HCT116 (cell line): ENCODE results near the gene PROSER2. TPM values are rescaled to one million over a fixed set of nuclear protein-coding genes. Genes with fewer than 3 reads are reported as not detected.

Experiments used
- ATAC-seq: fragments of 200-7000 bp; cut with Tn5 transposase; 2 replicates; pipeline ENCODE4 v1.9.1; 2020; ENCODE audit warnings: mild to moderate bottlenecking, moderate library complexity
- BruUV-seq: library from RNA; stranded (reverse); fragments of 400-500 nt; replicated peaks from 2 replicates; lab custom pipeline; 2021; lab: Mats Ljungman, UMichigan
- CTCF ChIA-PET: fragments of 300-600 bp; sonication (Branson Sonifier 250); formaldehyde crosslinking; loops from one replicate; lab custom pipeline; 2021; ENCODE audit warnings: antibody characterized with exemption; lab: Charles Lee
- POLR2A ChIA-PET: fragments of 300-600, 350-600 bp; sonication (Branson Sonifier 250); formaldehyde crosslinking; loops from one replicate; lab custom pipeline; 2021; ENCODE audit warnings: antibody characterized with exemption; lab: Charles Lee
- RAD21 ChIA-PET, 2 experiments: fragments of 300-600 bp; sonication (Branson Sonifier 250); formaldehyde crosslinking; loops; one replicate each; lab custom pipeline; 2023; ENCODE audit warnings: low total read pairs in 2 of 2; ENCODE audit not compliant: uncharacterized antibody in 2 of 2, unreplicated experiment in 2 of 2, low non-redundant PET in 1 of 2; lab: Charles Lee
- DNase-seq: peaks from one replicate; pipeline ENCODE4 v3.0.0-alpha.2; 2010; ENCODE audit warnings: low read depth, low spot score
- H2AFZ ChIP-seq: fragments of 200-600 bp; shearing (Covaris generic), sonication (generic); 2 replicates; pipeline ENCODE4 v1.6.1; 2017; ENCODE audit warnings: low read depth, mixed run types, mixed read lengths, antibody characterized with exemption, low read length; ENCODE audit not compliant: poor library complexity, severe bottlenecking
- H3K27ac ChIP-seq: 2 replicates; pipeline ENCODE4 v1.5.1; 2012; ENCODE audit warnings: low read depth, low read length
- H3K27me3 ChIP-seq: fragments of 200-600 bp; sonication (generic); 2 replicates; pipeline ENCODE4 v1.6.1; 2016; ENCODE audit warnings: mixed run types, low read length, mixed read lengths; ENCODE audit not compliant: insufficient read depth
- H3K36me3 ChIP-seq, 2 experiments: fragments of 200-500 bp in 1 of 2; fragments of 200-600 bp in 1 of 2; sonication (Bioruptor generic) in 1 of 2; sonication (generic) in 1 of 2; 2 replicates each; pipeline versions ENCODE4 v1.5.1 to v1.6.1; 2014 to 2016; ENCODE audit warnings: low read length in 2 of 2, inconsistent platforms in 1 of 2, mixed read lengths in 1 of 2, mixed run types in 1 of 2; ENCODE audit not compliant: insufficient read depth in 2 of 2, control insufficient read depth in 1 of 2
- H3K4me1 ChIP-seq, 2 experiments: fragments of 200-600 bp in 1 of 2; sonication (generic) in 1 of 2; 2 replicates each; pipeline versions ENCODE4 v1.5.1 to v1.6.1; 2012 to 2017; ENCODE audit warnings: low read length in 2 of 2, inconsistent platforms in 1 of 2, mild to moderate bottlenecking in 1 of 2, mixed read lengths in 1 of 2, mixed run types in 1 of 2, moderate library complexity in 1 of 2; ENCODE audit not compliant: insufficient read depth in 2 of 2, control insufficient read depth in 1 of 2
- H3K4me2 ChIP-seq: fragments of 200-600 bp; sonication (generic); 2 replicates; pipeline ENCODE4 v1.6.1; 2017; ENCODE audit warnings: mixed run types, low read length, mixed read lengths
- H3K4me3 ChIP-seq, 2 experiments: fragments of 200-600 bp in 1 of 2; sonication (generic) in 1 of 2; replicated peaks in 1 of 2; 2 replicates each; pipeline ENCODE4 v1.5.1; 2011 to 2016; ENCODE audit warnings: low read length in 2 of 2, control low read depth in 1 of 2, low read depth in 1 of 2, mild to moderate bottlenecking in 1 of 2, mixed read lengths in 1 of 2, mixed run types in 1 of 2
- H3K79me2 ChIP-seq: fragments of 200-600 bp; sonication (generic); 2 replicates; pipeline ENCODE4 v1.6.1; 2017; ENCODE audit warnings: mild to moderate bottlenecking, mixed run types, low read length, moderate library complexity, mixed read lengths; ENCODE audit not compliant: insufficient read depth
- H3K9ac ChIP-seq: fragments of 200-600 bp; sonication (generic); 2 replicates; pipeline ENCODE4 v1.6.1; 2016; ENCODE audit warnings: low read length, mixed read lengths
- H3K9me2 ChIP-seq: fragments of 200-600 bp; sonication (generic), shearing (Covaris generic); 2 replicates; pipeline ENCODE4 v1.6.1; 2017; ENCODE audit warnings: mixed run types, mild to moderate bottlenecking, moderate library complexity; ENCODE audit not compliant: insufficient read depth
- H3K9me3 ChIP-seq, 2 experiments: fragments of 200-500 bp in 1 of 2; fragments of 200-600 bp in 1 of 2; sonication (Bioruptor generic) in 1 of 2; sonication (generic) in 1 of 2; 2 replicates each; pipeline ENCODE4 v1.6.1; 2014 to 2017; ENCODE audit warnings: low read length in 2 of 2, mixed read lengths in 2 of 2, inconsistent platforms in 1 of 2, low read depth in 1 of 2, mild to moderate bottlenecking in 1 of 2, mixed run types in 1 of 2, moderate library complexity in 1 of 2; ENCODE audit not compliant: control insufficient read depth in 1 of 2, insufficient read depth in 1 of 2
- H4K20me1 ChIP-seq: fragments of 200-600 bp; sonication (generic), shearing (Covaris generic); 2 replicates; pipeline ENCODE4 v1.6.1; 2017; ENCODE audit warnings: mixed run types, mild to moderate bottlenecking, moderate library complexity; ENCODE audit not compliant: insufficient read depth
- CBX3 ChIP-seq: IDR thresholded peaks from 2 replicates; pipeline ENCODE4 v1.6.1; 2012; ENCODE audit warnings: low read depth
- EGR1 ChIP-seq: IDR thresholded peaks from 2 replicates; pipeline ENCODE4 v1.6.1; 2012; ENCODE audit warnings: low read depth
- ELF1 ChIP-seq: IDR thresholded peaks from 2 replicates; pipeline ENCODE4 v1.6.1; 2012; ENCODE audit warnings: low read depth, borderline replicate concordance
- EZH2 ChIP-seq: fragments of 200-600 bp; sonication (generic); IDR thresholded peaks from 2 replicates; pipeline ENCODE4 v1.6.1; 2017; ENCODE audit warnings: antibody characterized with exemption, mixed run types
- EZH2phosphoT487 ChIP-seq: fragments of 200-600 bp; IDR thresholded peaks from 2 replicates; pipeline ENCODE4 v1.6.1; 2018; ENCODE audit warnings: antibody characterized with exemption, borderline replicate concordance
- FOSL1 ChIP-seq: IDR thresholded peaks from 2 replicates; pipeline ENCODE4 v1.6.1; 2012; ENCODE audit warnings: low read depth
- JUND ChIP-seq: IDR thresholded peaks from 2 replicates; pipeline ENCODE4 v1.6.1; 2012
- MAX ChIP-seq: IDR thresholded peaks from 2 replicates; pipeline ENCODE4 v1.6.1; 2012
- POLR2A ChIP-seq: IDR thresholded peaks from 2 replicates; pipeline ENCODE4 v1.7.0; 2011; ENCODE audit warnings: borderline replicate concordance; ENCODE audit not compliant: insufficient read depth, insufficient read length; ENCODE audit errors: extremely low read depth
- POLR2AphosphoS5 ChIP-seq: IDR thresholded peaks from 2 replicates; pipeline ENCODE4 v1.6.1; 2011; ENCODE audit warnings: mild to moderate bottlenecking, low read depth, low read length, moderate library complexity
- RAD21 ChIP-seq: IDR thresholded peaks from 2 replicates; pipeline ENCODE4 v1.6.1; 2012; ENCODE audit warnings: low read depth, mild to moderate bottlenecking
- REST ChIP-seq: IDR thresholded peaks from 2 replicates; pipeline ENCODE4 v1.6.1; 2012; ENCODE audit warnings: low read depth
- SIN3A ChIP-seq: IDR thresholded peaks from 2 replicates; pipeline ENCODE4 v1.6.1; 2012; ENCODE audit warnings: low read depth
- SRF ChIP-seq: IDR thresholded peaks from 2 replicates; pipeline ENCODE4 v1.6.1; 2012; ENCODE audit warnings: low read depth
- TCF7L2 ChIP-seq: IDR thresholded peaks from 2 replicates; pipeline ENCODE4 v1.7.0; 2011; ENCODE audit warnings: borderline replicate concordance, inconsistent platforms; ENCODE audit not compliant: insufficient read depth, insufficient read length; ENCODE audit errors: extremely low read depth
- YY1 ChIP-seq: IDR thresholded peaks from 2 replicates; pipeline ENCODE4 v1.6.1; 2011; ENCODE audit warnings: low read length, low read depth, moderate library complexity, mild to moderate bottlenecking; ENCODE audit not compliant: insufficient replicate concordance; ENCODE audit errors: extremely low read depth
- ZNF274 ChIP-seq: fragments of 200-500 bp; sonication (Bioruptor generic); IDR thresholded peaks from 2 replicates; pipeline ENCODE4 v1.6.1; 2014; ENCODE audit warnings: mild to moderate bottlenecking, low read depth, low read length, inconsistent platforms
- intact Hi-C: fragments of 100-400 bp; cut with micrococcal nuclease; formaldehyde crosslinking; loops from 2 replicates; pipeline ENCODE4 v1.10.0; 2022
- total RNA-seq: library from RNA; stranded (reverse); gene quantifications from one replicate; pipeline ENCODE4 v1.2.1, GENCODE V29; 2021; ENCODE audit not compliant: unreplicated experiment
- TF ChIP-seq, protein P1 (sequence below): IDR thresholded peaks from 2 replicates; pipeline ENCODE4 v1.6.1; 2012
- TF ChIP-seq, protein P2 (sequence below), 3 experiments: fragments of 200-600 bp in 1 of 3; sonication (generic) in 1 of 3; IDR thresholded peaks in 2 of 3; conservative IDR thresholded peaks in 1 of 3; 2 replicates each; pipeline ENCODE4 v1.5.1; 2012 to 2017; ENCODE audit warnings: low read depth in 2 of 3, low read length in 2 of 3, antibody characterized with exemption in 1 of 3, borderline replicate concordance in 1 of 3, control low read depth in 1 of 3, mild to moderate bottlenecking in 1 of 3, mixed read lengths in 1 of 3, mixed run types in 1 of 3, moderate library complexity in 1 of 3; ENCODE audit not compliant: insufficient read depth in 1 of 3
- TF ChIP-seq, protein P3 (sequence below): IDR thresholded peaks from 2 replicates; pipeline ENCODE4 v1.6.1; 2011; ENCODE audit warnings: mild to moderate bottlenecking, low read length, moderate library complexity; ENCODE audit not compliant: insufficient replicate concordance; ENCODE audit errors: extremely low read depth

The PROSER2 gene
- total RNA-seq, 1 experiment from 2014 or later, result 46.2 TPM

- Histone ChIP-seq H3K36me3 (peaks cover 6 to 53% of the 10 kb centered on the region in 2 experiments; a peak in 2 of 4 replicates), H3K4me1 (peaks cover 0 to 3% of the 10 kb centered on the region in 2 experiments; a peak in 1 of 4 replicates), H4K20me1 (no peaks in the 10 kb centered on the region), H3K27me3 (no peaks in the 10 kb centered on the region), H3K4me2 (no peak overlapping the region), H3K79me2 (peaks cover 60% of the 10 kb centered on the region), H3K9ac (no peak overlapping the region), H2AFZ (no peak overlapping the region), H3K9me3 (no peaks in the 10 kb centered on the region), H3K9me2 (no peaks in the 10 kb centered on the region), H3K4me3 (no peak overlapping the region), H3K27ac (no peak overlapping the region)
- ATAC-seq, result no peak
- TF ChIP-seq YY1 (no peak), POLR2AphosphoS5 (no peak), REST (no peak), SRF (no peak), MAX (no peak), FOSL1 (no peak), ELF1 (no peak), JUND (no peak), EGR1 (no peak), CBX3 (no peak), POLR2A (no peak), TCF7L2 (no peak), SIN3A (no peak), ZNF274 (no peak), EZH2 (no peak), RAD21 (no peak), EZH2phosphoT487 (no peak)
- TF ChIP-seq, protein P1, sequence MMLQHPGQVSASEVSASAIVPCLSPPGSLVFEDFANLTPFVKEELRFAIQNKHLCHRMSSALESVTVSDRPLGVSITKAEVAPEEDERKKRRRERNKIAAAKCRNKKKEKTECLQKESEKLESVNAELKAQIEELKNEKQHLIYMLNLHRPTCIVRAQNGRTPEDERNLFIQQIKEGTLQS, result no peak
- TF ChIP-seq, protein P2, sequence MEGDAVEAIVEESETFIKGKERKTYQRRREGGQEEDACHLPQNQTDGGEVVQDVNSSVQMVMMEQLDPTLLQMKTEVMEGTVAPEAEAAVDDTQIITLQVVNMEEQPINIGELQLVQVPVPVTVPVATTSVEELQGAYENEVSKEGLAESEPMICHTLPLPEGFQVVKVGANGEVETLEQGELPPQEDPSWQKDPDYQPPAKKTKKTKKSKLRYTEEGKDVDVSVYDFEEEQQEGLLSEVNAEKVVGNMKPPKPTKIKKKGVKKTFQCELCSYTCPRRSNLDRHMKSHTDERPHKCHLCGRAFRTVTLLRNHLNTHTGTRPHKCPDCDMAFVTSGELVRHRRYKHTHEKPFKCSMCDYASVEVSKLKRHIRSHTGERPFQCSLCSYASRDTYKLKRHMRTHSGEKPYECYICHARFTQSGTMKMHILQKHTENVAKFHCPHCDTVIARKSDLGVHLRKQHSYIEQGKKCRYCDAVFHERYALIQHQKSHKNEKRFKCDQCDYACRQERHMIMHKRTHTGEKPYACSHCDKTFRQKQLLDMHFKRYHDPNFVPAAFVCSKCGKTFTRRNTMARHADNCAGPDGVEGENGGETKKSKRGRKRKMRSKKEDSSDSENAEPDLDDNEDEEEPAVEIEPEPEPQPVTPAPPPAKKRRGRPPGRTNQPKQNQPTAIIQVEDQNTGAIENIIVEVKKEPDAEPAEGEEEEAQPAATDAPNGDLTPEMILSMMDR (IDR thresholded peaks at IDR 0.05 in 2 of 3, conservative IDR thresholded peaks at IDR 0.05 in 1 of 3; ENCODE audit: borderline replicate concordance in 1 of 3, insufficient read depth in 1 of 3, low read depth in 2 of 3, low read length in 2 of 3), result no peak
- TF ChIP-seq, protein P3, sequence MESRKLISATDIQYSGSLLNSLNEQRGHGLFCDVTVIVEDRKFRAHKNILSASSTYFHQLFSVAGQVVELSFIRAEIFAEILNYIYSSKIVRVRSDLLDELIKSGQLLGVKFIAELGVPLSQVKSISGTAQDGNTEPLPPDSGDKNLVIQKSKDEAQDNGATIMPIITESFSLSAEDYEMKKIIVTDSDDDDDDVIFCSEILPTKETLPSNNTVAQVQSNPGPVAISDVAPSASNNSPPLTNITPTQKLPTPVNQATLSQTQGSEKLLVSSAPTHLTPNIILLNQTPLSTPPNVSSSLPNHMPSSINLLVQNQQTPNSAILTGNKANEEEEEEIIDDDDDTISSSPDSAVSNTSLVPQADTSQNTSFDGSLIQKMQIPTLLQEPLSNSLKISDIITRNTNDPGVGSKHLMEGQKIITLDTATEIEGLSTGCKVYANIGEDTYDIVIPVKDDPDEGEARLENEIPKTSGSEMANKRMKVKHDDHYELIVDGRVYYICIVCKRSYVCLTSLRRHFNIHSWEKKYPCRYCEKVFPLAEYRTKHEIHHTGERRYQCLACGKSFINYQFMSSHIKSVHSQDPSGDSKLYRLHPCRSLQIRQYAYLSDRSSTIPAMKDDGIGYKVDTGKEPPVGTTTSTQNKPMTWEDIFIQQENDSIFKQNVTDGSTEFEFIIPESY, result no peak
- RAD21 ChIA-PET, result no interaction called here
- BruUV-seq, result no TSS peak
- no peak for DNase-seq
- POLR2A ChIA-PET, result no interaction called here
- intact Hi-C loops, result no loop called here
- CTCF ChIA-PET, result no interaction called here
Observed at GRCh38 chr10:11866199-11866925, 43.2 kb downstream of the PROSER2 start.
